Measurements from ENCODE around the gene CAP2. TPM values are rescaled to one million over a fixed set of nuclear protein-coding genes. Genes with fewer than 3 reads are reported as not detected.

Gene CAP2
- total RNA-seq, 1 experiment from 2014 or later, result 11.5 TPM

DNA sequence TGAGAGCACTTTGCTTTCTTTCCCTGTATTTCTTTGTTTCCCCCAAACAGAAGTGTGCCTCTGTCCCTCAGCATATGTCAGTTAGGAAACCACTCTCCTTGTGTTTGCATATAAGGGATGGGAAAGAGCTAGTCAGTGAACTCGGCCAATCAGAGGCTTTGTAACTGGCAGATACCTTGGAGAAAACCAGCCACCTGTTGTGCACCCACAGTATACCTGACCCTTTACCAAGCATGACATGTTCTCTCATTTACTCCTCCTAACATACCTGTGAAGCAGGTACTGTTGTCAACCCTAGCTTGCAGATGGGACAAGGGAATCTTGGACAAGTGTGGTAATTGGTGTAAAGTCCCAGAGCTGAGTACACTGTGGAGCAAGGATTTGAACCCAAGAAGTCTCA lies 110.6 kb downstream of the CAP2 start:
- Histone ChIP-seq H2BK15ac (ENCODE audit: low read depth, low read length) (no peak overlapping the region), H4K91ac (ENCODE audit: insufficient read length, low read depth, low read length) (no peak overlapping the region), H3K56ac (ENCODE audit: insufficient read length, low read depth, low read length) (no peak overlapping the region), H3K4me1 (ENCODE audit: insufficient read depth, low read length) (peaks cover 4% of the 10 kb centered on the region; the same call in 1 of the 2 replicates), H3T11ph (ENCODE audit: low read length) (no peak overlapping the region), H3K18ac (ENCODE audit: insufficient read length, low read depth, low read length) (no peak overlapping the region), H3K79me2 (ENCODE audit: insufficient read depth, low read length) (no peaks in the 10 kb centered on the region), H3K9me3 (ENCODE audit: control insufficient read depth, low read depth, low read length) (no peaks in the 10 kb centered on the region), H3K27me3 (ENCODE audit: insufficient read depth, low read length) (no peaks in the 10 kb centered on the region), H2AFZ (ENCODE audit: low read length) (no peak overlapping the region), H4K20me1 (ENCODE audit: control insufficient read depth, insufficient read depth, insufficient read length) (no peaks in the 10 kb centered on the region), H3K27ac (ENCODE audit: insufficient read length, low read depth, low read length) (no peak overlapping the region), H2AK5ac (ENCODE audit: insufficient read length, low read length) (no peak overlapping the region), H3K79me1 (ENCODE audit: insufficient read depth, low read depth, low read length, poor library complexity, severe bottlenecking) (no peaks in the 10 kb centered on the region), H2BK120ac (ENCODE audit: low read depth, low read length, poor library complexity, severe bottlenecking) (no peak overlapping the region), H2BK20ac (ENCODE audit: low read depth, low read length, poor library complexity, severe bottlenecking) (no peak overlapping the region), H2BK5ac (ENCODE audit: insufficient read length, low read length) (no peak overlapping the region), H4K5ac (ENCODE audit: insufficient read length, low read depth, low read length) (no peak overlapping the region), H3K23ac (ENCODE audit: insufficient read length, low read depth, low read length) (no peak overlapping the region), H3K4me2 (ENCODE audit: insufficient read depth, insufficient read length, low read length) (no peak overlapping the region), H3K23me2 (ENCODE audit: insufficient read length, low read depth, low read length, poor library complexity, severe bottlenecking) (no peaks in the 10 kb centered on the region), H3K14ac (ENCODE audit: insufficient read depth, low read length) (no peak overlapping the region), H2BK12ac (ENCODE audit: insufficient read length, low read depth, low read length) (no peak overlapping the region), H4K8ac (replicated peaks; ENCODE audit: insufficient read length, low read depth, low read length) (no peak overlapping the region), H3K4ac (ENCODE audit: low read depth, low read length) (no peak overlapping the region), H3K9ac (ENCODE audit: extremely low read depth, insufficient read length, low read length) (no peak overlapping the region)
- H3K9me3 Mint-ChIP-seq, result no peaks in the 10 kb centered on the region
- TF ChIP-seq, protein P1, sequence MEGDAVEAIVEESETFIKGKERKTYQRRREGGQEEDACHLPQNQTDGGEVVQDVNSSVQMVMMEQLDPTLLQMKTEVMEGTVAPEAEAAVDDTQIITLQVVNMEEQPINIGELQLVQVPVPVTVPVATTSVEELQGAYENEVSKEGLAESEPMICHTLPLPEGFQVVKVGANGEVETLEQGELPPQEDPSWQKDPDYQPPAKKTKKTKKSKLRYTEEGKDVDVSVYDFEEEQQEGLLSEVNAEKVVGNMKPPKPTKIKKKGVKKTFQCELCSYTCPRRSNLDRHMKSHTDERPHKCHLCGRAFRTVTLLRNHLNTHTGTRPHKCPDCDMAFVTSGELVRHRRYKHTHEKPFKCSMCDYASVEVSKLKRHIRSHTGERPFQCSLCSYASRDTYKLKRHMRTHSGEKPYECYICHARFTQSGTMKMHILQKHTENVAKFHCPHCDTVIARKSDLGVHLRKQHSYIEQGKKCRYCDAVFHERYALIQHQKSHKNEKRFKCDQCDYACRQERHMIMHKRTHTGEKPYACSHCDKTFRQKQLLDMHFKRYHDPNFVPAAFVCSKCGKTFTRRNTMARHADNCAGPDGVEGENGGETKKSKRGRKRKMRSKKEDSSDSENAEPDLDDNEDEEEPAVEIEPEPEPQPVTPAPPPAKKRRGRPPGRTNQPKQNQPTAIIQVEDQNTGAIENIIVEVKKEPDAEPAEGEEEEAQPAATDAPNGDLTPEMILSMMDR (conservative IDR thresholded peaks at IDR 0.05), result no peak
- no CpG with 5 or more reads among the region's 1 CpG for WGBS (ENCODE audit: extremely low coverage, insufficient read length, low lambda C conversion rate)
- H3K36me3 Mint-ChIP-seq (ENCODE audit: insufficient read depth in 1 of 3, low read depth in 3 of 3), result no peaks in the 10 kb centered on the region
- DNase-seq, result no peak
- H3K27ac Mint-ChIP-seq, result no peak overlapping the region
- H3K4me1 Mint-ChIP-seq, result peaks cover 6 to 8% of the 10 kb centered on the region in 2 experiments
- no peak overlapping the region for H3K4me3 Mint-ChIP-seq
- H3K27me3 Mint-ChIP-seq (ENCODE audit: low read depth), result no peaks in the 10 kb centered on the region
